Renal pelvis (tissue), 4 donors: ENCODE results near the gene EEF1A2. TPM values are rescaled to one million over a fixed set of nuclear protein-coding genes. Genes with fewer than 3 reads are reported as not detected.

Experiments used
- DNase-seq: peaks from one replicate; pipeline ENCODE4 v3.0.0-alpha.2; 2013
- polyA plus RNA-seq, 3 donors: library from polyadenylated mRNA; unstranded; fragments of 120-200 nt; gene quantifications; one replicate each; pipeline ENCODE4 v1.2.1, GENCODE V29; 2013; ENCODE audit not compliant: insufficient read length in 3 of 3

Gene EEF1A2
- polyA plus RNA-seq, 3 donors = 0.96 to 2.4 (median 1.2) TPM

DNA sequence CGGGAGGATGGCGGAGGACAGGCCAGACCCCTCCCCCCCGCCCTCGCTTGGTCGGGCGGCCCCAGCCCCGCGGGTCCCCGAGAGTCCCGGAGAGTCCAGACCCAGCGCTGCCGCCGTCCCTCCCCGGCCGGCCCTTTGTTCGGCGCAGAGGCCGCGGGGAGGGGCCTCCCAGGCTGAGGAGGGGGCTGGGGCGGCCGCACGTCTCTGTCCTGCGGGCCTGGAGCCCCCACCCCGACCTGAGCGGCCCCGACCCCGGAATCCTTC, 27.2 kb downstream of the EEF1A2 start:
- DNase-seq = no peak

GRCh38 chr20:63471002-63471716, 27.7 kb downstream of the EEF1A2 start:
- DNase-seq = no peak

DNA sequence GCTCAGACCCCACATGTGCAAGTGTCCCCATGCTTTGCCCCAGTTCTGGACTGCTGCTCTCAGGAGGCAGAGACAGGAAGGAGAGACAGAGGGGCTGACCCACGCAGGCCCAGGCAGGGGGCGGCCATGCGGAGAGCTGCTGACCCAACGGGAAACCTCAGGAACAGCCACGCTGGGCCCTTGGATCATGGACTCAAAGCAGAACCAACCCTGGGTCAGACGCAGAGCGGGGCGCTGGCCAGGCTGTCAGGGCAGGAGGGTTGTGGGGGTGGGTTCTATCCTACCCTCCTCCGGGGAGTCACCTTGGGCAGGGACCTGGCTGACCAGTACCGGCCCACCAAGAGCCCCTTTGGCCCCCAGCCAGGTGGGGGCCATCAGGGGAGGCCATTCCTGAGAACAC, 28.5 kb downstream of the EEF1A2 start:
- DNase-seq = no peak

DNA sequence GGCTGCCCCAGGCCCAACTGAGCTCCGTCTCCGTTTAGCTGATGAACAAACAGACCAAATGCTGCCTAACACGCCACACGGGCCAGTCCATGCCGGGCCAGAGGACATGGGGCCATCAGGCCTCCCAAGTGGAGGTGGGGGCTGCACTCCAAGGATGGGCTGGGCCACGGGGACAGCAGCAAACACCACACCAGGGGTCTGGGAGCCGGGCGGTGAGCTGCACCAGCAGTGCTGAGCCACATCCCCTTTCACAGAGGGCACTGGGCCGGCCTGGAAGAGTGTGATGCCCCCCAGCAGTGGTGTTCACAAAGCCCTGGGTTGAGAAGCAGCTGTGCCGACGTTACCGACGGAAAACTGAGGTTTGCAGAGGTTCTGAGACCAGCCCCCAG, 29.2 kb downstream of the EEF1A2 start:
- DNase-seq = no peak

- no peak for DNase-seq
Measured at GRCh38 chr20:63469019-63469712, 29.7 kb downstream of the EEF1A2 start.

DNA sequence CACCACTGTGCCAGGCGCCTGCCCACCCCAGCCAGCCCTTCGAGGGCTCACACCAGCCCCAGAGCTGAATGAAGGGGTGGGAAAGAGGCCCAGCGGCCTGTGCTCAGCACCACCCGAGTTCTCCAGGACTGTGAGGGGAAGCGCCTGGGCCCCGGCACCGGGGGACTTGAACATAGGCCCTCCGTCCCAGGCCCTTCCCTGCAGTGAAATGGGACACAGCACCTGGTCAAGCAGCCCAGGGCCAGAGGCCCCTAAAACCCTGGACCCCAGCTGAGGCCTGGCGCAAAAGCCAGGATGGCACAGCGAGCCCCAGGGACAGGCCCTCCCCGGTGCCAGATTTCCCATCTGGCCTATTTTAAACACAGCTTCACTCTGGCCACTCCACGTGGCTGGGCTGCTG, 30.5 kb downstream of the EEF1A2 start:
- DNase-seq = no peak

DNA sequence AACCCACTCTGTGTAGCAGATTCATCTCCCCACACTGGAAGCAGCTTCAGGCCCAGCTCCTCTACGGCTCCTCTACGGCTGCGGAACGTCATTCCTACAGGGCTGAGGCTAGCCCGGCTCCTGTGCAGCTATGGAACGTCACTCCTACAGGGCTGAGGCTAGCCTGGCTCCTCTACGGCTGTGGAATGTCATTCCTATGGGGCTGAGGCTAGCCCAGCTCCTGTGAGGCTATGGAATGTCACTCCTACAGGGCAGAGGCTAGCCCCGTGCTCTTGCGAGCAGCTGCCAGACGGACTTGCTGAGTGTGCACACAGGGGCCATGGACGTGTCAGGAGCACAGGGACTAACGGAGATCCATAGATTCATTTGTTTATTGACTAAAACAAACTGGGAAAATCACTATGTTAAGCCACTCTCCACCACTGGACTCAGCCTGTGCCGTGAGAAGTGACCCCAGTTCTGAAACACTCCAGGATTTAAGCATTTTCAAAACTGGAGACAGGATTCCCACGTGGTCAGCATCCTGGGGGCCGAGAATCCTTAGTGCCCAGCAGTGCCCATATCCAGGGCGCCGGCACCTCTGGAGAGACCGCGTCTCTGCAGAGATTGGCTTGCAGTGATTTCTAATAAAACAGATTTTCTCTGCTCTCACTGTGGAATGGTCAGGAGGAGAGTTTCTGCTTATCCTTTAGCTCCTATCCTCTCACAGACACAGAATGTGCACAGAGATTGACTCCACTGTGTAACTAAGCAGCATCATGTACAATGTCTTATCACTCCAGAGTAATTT, 31.4 kb downstream of the EEF1A2 start:
- DNase-seq = no peak

DNA sequence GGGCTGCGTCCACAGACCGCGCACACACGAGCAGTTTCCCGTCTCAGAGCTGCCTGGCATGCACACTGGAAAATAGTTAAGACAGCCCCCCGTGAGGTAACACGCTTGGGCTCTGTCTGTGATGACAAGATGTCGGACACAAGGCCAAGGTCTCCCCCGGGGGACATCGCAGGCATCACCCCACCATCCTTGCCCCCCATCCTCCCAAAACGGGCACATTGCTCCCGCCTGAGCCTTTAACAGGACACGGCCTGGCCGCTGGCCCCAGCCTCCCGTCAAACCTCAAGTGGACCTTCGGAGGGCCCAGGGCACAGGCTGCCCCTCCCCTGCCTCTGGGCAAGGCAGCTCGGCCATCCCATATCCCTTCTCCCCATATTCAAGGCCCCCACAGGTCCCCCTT, 32.0 kb downstream of the EEF1A2 start:
- DNase-seq = no peak

DNA sequence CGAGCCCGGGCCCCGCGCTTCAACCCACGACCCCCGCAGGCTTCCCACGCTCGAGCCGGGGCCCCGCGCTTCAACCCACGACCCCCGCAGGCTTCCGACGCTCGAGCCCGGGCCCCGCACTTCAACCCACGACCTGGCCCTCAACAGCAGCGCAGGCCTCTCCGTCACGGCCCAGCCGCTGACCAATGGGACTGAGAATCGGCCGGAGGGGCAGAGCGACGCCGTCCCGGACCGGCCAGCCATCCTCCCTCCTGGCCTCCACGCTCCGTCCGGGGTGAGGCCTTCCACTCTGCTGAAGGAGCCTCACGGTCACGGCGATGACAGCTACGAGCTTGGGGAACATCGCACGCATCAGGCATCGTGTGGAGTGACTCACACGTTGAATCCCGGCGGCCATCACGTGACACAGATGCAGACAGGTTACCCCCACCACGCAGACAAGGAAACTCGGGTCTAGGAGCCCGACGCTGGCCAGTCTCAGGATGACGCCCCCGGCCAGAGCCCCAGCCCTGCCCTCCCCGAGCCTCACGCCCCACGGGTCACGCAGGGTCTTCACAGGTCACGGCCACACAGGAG, 32.5 kb downstream of the EEF1A2 start:
- no peak for DNase-seq

GRCh38 chr20:63465380-63466249, 33.3 kb downstream of the EEF1A2 start:
- DNase-seq = no peak

- no peak for DNase-seq
Measured at GRCh38 chr20:63464289-63464635, 34.6 kb downstream of the EEF1A2 start.

DNA sequence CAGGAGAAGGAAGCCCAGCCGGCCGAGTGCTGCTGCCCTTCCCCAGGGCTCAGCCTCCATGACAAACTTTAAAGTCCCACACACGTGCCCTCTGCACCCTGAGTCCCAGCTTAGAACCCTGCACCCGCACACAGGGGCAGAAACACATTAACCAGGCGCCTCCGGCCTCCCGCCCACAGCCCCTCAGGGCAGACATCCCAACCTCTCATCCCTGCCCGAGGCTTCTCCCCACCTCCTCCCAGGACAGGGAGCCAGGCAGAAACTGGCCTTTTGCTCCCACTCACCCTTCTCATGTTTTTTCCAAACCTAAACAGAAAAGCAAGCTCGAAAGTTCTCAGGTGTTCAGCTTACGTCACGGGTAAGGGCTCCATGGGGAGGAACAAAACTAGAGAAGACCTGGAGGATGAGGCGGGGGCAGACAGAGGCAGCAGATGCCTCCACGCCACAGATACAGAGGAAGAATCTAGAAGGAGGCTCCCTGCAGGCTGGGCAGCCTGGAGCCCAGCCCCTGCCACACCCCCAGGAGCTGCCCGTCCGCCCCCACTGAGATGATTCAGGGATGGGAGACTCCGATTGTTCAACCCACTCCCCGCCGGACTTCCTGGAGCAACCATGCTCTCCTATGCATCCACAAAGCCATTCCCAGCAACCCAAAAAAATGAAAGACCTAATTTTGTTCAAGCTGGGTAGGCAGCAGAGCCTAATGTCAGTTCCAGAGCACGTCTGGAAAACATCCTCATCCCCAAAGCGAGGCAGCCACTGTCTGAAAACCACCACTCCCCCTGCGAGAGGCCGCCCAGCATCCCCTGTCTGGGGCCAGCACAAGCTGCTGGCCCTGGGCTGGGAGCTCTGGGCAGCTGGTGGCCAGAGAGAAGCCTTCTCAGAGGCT, 35.2 kb downstream of the EEF1A2 start:
- DNase-seq = no peak

- DNase-seq = no peak
Measured at GRCh38 chr20:63462244-63462643, 36.6 kb downstream of the EEF1A2 start.

DNA sequence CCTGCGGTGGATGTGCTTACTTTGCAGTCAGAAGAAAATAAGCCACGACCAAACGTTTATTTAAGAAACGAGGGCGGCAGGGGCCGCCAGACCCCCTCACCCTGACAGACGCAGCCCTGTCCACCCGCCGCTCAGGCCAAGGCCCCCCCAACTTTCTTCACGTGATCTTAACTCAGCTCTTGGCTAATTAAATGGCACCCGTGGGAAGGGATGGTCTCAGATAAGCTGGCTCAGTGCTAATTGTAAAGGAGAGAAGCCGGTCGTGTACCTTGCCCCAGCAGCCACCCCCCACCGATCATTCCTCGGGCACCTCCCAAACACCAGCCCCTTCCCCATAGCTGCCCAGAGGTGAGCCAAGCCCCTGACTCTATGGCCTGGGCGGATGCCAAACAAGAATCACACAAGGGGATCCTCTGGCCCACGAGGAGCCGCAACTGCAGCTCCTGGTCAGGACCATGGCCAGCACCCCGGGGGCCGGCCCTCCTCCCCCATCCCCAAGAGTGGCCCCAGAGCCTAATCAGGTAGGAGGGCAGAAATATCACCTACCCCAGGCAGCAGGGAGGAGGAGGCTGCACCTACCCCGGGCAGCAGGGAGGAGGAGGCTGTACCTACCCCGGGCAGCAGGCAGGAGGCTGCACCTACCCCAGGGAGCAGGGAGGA, 37.6 kb downstream of the EEF1A2 start:
- DNase-seq = peak; percentile 48

- no peak for DNase-seq
Measured at GRCh38 chr20:63459070-63459380, 39.9 kb downstream of the EEF1A2 start.

- DNase-seq = no peak
Measured at GRCh38 chr20:63458170-63459069, 40.5 kb downstream of the EEF1A2 start.

DNA sequence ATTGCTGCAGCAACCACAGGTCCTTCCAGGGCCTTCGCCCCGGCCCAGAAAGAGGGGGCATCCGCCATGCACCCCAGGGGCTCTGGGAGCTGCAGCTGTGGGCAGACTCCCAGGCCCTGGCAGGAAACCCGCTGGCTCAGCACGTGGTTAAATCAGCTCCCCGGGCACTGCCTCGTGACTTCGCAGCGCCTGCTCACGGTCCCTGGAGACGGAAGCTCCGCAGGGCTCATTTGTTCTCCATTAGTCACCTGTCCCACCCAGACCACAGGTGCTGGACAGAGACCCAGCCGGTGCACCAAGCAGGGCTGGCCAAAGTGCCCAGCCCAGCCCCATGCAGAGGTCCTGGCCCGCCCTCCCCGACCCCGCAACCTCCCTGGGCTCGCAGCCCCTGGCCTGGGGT, 41.1 kb downstream of the EEF1A2 start:
- no peak for DNase-seq

DNA sequence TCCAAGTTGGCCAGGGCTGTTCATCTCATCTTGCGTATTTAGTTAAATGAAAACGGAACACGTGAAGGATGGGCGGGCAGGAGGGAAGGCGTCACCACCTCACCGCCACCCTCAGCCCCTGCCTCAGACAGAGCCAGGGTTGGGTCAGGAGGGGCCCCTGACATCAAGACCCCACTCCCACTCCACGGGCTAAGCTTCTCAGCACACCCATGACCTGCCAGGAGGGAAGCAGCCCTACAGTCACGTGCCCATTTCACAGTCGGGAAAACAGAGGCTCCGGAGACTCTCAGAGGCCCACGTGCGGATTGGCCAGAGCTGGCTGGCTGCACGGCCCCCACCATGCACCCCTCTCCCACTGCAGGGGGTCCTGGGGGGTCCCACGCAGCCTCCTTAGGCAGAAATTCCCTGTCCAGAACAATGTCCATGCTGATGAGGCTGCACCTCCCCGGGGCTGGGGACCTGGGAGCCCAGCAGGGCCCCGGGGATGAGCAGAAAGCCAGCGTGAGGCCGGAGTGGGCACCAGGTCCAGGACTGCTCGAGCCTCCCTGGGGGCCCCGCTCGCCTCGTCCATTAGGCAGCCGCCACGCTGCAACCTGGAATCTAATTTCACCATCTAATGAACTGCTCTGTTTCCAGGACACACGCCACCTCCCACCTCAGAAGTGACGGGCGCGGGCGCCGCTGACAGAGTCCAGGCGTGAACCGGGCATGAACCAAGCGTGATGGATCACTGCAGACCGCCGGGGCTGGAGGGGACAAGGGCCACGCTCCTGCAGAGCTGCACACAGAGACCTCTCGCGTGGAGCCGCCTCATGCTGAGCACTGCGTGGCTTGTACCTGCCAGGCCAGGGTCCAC, 42.2 kb downstream of the EEF1A2 start:
- peak; percentile 55 for DNase-seq

DNA sequence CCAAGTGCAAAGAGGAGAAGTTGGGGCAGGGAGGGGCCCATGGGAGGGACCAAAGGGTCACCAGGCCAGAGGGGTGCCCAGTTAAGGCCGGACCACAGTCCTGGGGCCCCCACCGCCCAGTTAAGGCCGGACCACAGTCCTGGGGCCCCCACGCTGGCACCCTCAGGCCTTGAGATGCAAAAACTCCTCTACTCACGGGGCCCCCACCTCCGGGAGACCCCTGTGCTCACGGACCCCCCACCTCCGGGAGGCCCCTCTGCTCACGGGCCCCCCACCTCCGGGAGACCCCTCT, 43.4 kb downstream of the EEF1A2 start:
- no peak for DNase-seq
